ENCODE measurements around the gene ADCY9. TPM values are rescaled to one million over a fixed set of nuclear protein-coding genes. Genes with fewer than 3 reads are reported as not detected.

Gene ADCY9
- total RNA-seq, 1 experiment from 2014 or later, result 7.0 TPM

DNA sequence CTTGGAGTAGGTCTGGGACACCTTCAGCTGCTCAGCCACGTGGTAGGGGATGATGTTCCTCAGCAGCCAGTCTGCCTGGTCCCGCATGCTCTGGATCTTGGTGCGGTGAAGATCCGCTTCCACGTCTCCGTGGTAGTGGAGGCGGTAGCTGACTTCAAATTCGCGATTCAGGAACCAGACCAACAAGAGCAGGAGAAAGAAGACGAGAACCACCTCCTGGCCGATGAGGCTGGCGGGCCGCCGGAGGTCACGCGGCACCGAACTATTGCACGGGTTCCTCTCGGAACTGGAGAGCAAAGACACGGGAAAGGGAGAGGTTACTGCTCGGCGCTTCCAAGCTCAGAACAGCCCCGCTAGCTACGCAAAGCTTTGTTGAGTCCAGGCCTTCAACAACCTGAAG lies 149.6 kb downstream of the ADCY9 start:
- ChIA-PET CTCF (no interaction called here), POLR2A (ENCODE audit: low non-redundant PET) (no interaction called here)
- Histone ChIP-seq H3K4me1 (ENCODE audit: insufficient read depth, low read length, poor library complexity, severe bottlenecking) (peaks cover 10% of the 10 kb centered on the region), H3K4me3 (ENCODE audit: low read depth, low read length, poor library complexity, severe bottlenecking) (no peak overlapping the region), H3K36me3 (ENCODE audit: insufficient read depth, low read length, poor library complexity, severe bottlenecking) (no peaks in the 10 kb centered on the region), H3K27ac (ENCODE audit: low read depth, low read length, poor library complexity, severe bottlenecking) (no peak overlapping the region), H3K9me3 (ENCODE audit: low read depth, low read length, poor library complexity, severe bottlenecking) (no peaks in the 10 kb centered on the region), H3K27me3 (replicated peaks; ENCODE audit: insufficient read depth, low read depth, low read length, poor library complexity) (no peaks in the 10 kb centered on the region)
- TF ChIP-seq EZH2 (IDR thresholded peaks at IDR 0.05; ENCODE audit: borderline replicate concordance, low read depth, low read length, poor library complexity, severe bottlenecking) (no peak), CTCF (conservative IDR thresholded peaks at IDR 0.05; ENCODE audit: low read depth, low read length) (no peak)
- intact Hi-C loops (cut with micrococcal nuclease; ENCODE audit: unreplicated experiment), result no loop called here
- no peak for DNase-seq (ENCODE audit: low spot score)
- no TSS peak for BruUV-seq (replicated peaks)

DNA sequence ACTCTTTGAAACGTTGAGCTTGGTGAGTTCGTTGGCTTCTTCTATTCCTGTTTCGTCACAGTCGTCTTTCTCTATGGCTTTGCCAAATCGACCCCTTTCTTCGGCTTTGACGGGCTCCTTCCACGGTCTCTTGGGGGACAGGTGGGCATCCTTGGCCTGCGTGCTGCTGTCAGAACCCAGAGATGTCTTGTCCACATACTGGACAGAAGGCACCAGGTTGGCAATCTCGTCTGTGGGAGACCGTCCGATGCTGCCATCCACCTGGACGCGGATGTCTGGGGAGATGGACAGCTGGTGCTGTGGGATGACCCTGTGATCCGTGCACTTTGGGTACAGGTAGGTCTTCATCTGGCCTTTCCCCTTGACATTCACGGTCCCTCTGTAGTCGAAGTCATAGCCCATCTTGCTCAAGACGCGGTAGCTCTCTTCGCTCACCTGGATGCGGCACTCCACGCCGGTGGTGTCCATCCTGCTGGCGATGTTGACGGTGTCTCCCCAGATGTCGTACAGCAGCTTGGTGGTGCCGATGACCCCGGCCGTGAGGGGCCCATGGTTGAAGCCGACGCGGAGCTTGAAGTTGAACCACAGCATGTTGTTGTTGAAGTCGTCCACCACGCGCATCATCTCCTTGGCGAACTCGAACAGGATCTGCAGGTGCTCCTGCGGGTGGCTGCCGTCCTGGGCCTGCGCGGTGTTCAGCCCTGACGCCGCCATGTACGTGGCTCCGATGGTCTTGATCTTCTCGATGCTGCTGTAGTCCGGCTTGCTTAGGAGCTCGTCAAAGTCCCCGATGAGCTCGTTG lies 150.3 kb downstream of the ADCY9 start:
- no peak for TF ChIP-seq EZH2 (IDR thresholded peaks at IDR 0.05; ENCODE audit: borderline replicate concordance, low read depth, low read length, poor library complexity, severe bottlenecking)
- TF ChIP-seq CTCF (conservative IDR thresholded peaks at IDR 0.05; ENCODE audit: low read depth, low read length), result no peak
- H3K27ac ChIP-seq (ENCODE audit: low read depth, low read length, poor library complexity, severe bottlenecking), result no peak overlapping the region
- no peaks in the 10 kb centered on the region for H3K9me3 ChIP-seq (ENCODE audit: low read depth, low read length, poor library complexity, severe bottlenecking)
- BruUV-seq (replicated peaks), result no TSS peak
- no peaks in the 10 kb centered on the region for H3K27me3 ChIP-seq (replicated peaks; ENCODE audit: insufficient read depth, low read depth, low read length, poor library complexity)
- ChIA-PET CTCF (no interaction called here), POLR2A (ENCODE audit: low non-redundant PET) (no interaction called here)
- no peak for DNase-seq (ENCODE audit: low spot score)
- intact Hi-C loops (cut with micrococcal nuclease; ENCODE audit: unreplicated experiment), result no loop called here
- no peaks in the 10 kb centered on the region for H3K36me3 ChIP-seq (ENCODE audit: insufficient read depth, low read length, poor library complexity, severe bottlenecking)
- H3K4me1 ChIP-seq (ENCODE audit: insufficient read depth, low read length, poor library complexity, severe bottlenecking), result peaks cover 17% of the 10 kb centered on the region
- H3K4me3 ChIP-seq (ENCODE audit: low read depth, low read length, poor library complexity, severe bottlenecking), result no peak overlapping the region

DNA sequence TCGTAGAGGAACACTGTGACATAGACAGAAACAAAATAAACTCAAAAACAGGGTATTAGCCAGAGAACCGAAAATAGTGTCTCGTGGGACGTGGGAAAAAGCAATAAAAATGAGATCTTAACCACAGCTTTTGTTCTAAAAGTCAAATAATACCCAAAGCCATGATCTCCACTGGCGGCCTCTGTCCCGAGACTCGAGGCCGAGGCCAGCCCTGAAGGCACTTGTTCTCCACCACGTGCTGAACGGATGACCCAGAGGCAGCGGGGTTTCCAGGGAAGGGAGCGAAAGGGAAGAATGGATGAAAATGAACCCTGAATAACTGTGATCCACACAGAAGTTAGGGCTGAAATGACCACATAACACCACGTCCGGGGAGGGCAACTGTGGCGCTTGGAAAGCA lies 150.9 kb downstream of the ADCY9 start:
- DNase-seq (ENCODE audit: low spot score), result no peak
- H3K27ac ChIP-seq (ENCODE audit: low read depth, low read length, poor library complexity, severe bottlenecking), result no peak overlapping the region
- no peaks in the 10 kb centered on the region for H3K9me3 ChIP-seq (ENCODE audit: low read depth, low read length, poor library complexity, severe bottlenecking)
- H3K4me3 ChIP-seq (ENCODE audit: low read depth, low read length, poor library complexity, severe bottlenecking), result no peak overlapping the region
- POLR2A ChIA-PET (ENCODE audit: low non-redundant PET), result no interaction called here
- H3K4me1 ChIP-seq (ENCODE audit: insufficient read depth, low read length, poor library complexity, severe bottlenecking), result peaks cover 19% of the 10 kb centered on the region
- intact Hi-C loops (cut with micrococcal nuclease; ENCODE audit: unreplicated experiment), result no loop called here
- CTCF ChIA-PET, result no interaction called here
- no peaks in the 10 kb centered on the region for H3K27me3 ChIP-seq (replicated peaks; ENCODE audit: insufficient read depth, low read depth, low read length, poor library complexity)
- BruUV-seq (replicated peaks), result no TSS peak
- TF ChIP-seq EZH2 (IDR thresholded peaks at IDR 0.05; ENCODE audit: borderline replicate concordance, low read depth, low read length, poor library complexity, severe bottlenecking), result no peak
- no peak for TF ChIP-seq CTCF (conservative IDR thresholded peaks at IDR 0.05; ENCODE audit: low read depth, low read length)
- no peaks in the 10 kb centered on the region for H3K36me3 ChIP-seq (ENCODE audit: insufficient read depth, low read length, poor library complexity, severe bottlenecking)

All from A673 (cell line).